Activated B cell treated with CpG ODN at 0.5 μM for 24 hours (primary cell): ENCODE data around the gene OR8A1. TPM values are rescaled to one million over a fixed set of nuclear protein-coding genes. Genes with fewer than 3 reads are reported as not detected.

ENCODE experiments used
- ATAC-seq: fragments of 200-7000 bp; cut with Tn5 transposase; one replicate; pipeline ENCODE4 v1.10.0; 2021; ENCODE audit warnings: low read depth, mild to moderate bottlenecking, moderate library complexity
- CTCF ChIA-PET: fragments of 350-600 bp; sonication (Branson Sonifier 250); formaldehyde crosslinking; loops from one replicate; lab custom pipeline; 2021; ENCODE audit warnings: antibody characterized with exemption; lab: Charles Lee
- POLR2A ChIA-PET: fragments of 350-600 bp; sonication (Branson Sonifier 250); formaldehyde crosslinking; loops from one replicate; lab custom pipeline; 2021; ENCODE audit warnings: antibody characterized with exemption; lab: Charles Lee
- DNase-seq: peaks from one replicate; pipeline ENCODE4 v3.0.0; 2022
- H3K27ac Mint-ChIP-seq: one replicate; pipeline ENCODE4 v1.8.0; 2020; ENCODE audit warnings: mixed read lengths
- H3K27me3 Mint-ChIP-seq: one replicate; pipeline ENCODE4 v1.8.0; 2021; ENCODE audit warnings: mixed read lengths
- H3K36me3 Mint-ChIP-seq: one replicate; pipeline ENCODE4 v1.8.0; 2021; ENCODE audit warnings: low read depth, mixed read lengths
- H3K4me1 Mint-ChIP-seq: one replicate; pipeline ENCODE4 v1.8.0; 2021; ENCODE audit warnings: mixed read lengths
- H3K4me3 Mint-ChIP-seq: one replicate; pipeline ENCODE4 v1.8.0; 2020; ENCODE audit warnings: mild to moderate bottlenecking, mixed read lengths
- H3K9me3 Mint-ChIP-seq: one replicate; pipeline ENCODE4 v1.8.0; 2020; ENCODE audit warnings: mixed read lengths
- intact Hi-C: fragments of 100-400 bp; cut with micrococcal nuclease; formaldehyde crosslinking; loops from one replicate; pipeline ENCODE4 v1.15.1; 2024
- total RNA-seq: library from RNA; stranded (reverse); gene quantifications from 2 replicates; pipeline ENCODE4 v1.2.3, GENCODE V29; 2022
- TF ChIP-seq, protein P1 (sequence below): fragments of 200-600 bp; IDR thresholded peaks from one replicate; pipeline ENCODE4 v1.8.0; 2022; ENCODE audit warnings: antibody characterized with exemption, mild to moderate bottlenecking

The OR8A1 gene
- not detected in 2 replicates for total RNA-seq

DNA sequence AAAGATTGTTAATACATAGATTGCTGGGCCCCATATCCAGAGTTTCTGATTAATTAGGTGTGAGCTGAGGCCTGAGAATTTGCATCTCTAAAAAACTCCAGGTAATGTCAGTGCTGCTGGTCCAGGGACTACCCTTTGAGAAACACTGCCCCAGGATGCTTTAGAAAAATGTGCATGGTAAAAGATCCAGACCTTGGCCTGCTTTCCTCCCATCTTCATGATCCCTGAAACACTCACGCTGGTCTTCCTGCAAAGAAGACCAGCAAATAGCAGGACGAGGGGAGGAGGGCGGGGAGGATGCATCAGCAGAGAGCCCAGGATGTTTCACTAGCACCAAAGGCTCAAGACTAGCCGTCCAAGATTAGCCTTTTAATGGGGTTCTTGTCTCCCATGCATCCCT lies at the start of gene OR8A1:
OR8A1 (plus strand) TSS at position 301 of the 400 bp plus-strand sequence. CDS start 123 bp downstream, outside the sequence.
- no peaks in the 10 kb centered on the region for H3K36me3 Mint-ChIP-seq
- DNase-seq (no peak), ATAC-seq (no peak)
- ChIA-PET POLR2A (no interaction called here), CTCF (no interaction called here)
- H3K9me3 Mint-ChIP-seq: no peaks in the 10 kb centered on the region
- TF ChIP-seq, protein P1, sequence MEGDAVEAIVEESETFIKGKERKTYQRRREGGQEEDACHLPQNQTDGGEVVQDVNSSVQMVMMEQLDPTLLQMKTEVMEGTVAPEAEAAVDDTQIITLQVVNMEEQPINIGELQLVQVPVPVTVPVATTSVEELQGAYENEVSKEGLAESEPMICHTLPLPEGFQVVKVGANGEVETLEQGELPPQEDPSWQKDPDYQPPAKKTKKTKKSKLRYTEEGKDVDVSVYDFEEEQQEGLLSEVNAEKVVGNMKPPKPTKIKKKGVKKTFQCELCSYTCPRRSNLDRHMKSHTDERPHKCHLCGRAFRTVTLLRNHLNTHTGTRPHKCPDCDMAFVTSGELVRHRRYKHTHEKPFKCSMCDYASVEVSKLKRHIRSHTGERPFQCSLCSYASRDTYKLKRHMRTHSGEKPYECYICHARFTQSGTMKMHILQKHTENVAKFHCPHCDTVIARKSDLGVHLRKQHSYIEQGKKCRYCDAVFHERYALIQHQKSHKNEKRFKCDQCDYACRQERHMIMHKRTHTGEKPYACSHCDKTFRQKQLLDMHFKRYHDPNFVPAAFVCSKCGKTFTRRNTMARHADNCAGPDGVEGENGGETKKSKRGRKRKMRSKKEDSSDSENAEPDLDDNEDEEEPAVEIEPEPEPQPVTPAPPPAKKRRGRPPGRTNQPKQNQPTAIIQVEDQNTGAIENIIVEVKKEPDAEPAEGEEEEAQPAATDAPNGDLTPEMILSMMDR: no peak
- H3K27ac Mint-ChIP-seq: no peak within 1 kb of the TSS
- H3K4me1 Mint-ChIP-seq: no peaks in the 10 kb centered on the region
- intact Hi-C loops: no loop called here
- H3K4me3 Mint-ChIP-seq: no peak within 1 kb of the TSS
- H3K27me3 Mint-ChIP-seq: peaks cover 4% of the 10 kb centered on the region

DNA sequence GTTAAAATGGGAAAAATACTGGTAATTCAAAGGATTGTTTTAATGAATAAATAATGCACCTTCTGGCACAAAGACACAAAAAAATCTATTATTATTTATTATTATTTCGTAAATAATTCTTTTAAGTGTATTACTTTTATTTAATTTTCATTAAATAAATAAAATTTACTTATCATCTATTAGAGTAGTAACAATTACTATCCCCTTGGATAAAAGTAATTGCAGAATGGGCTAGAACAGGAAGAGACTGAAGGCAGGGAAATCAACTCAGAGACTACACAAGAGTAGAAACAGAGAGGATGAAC lies 49.3 kb upstream of the OR8A1 start:
- no peak overlapping the region for H3K27ac Mint-ChIP-seq
- TF ChIP-seq, protein P1: no peak
- no peaks in the 10 kb centered on the region for H3K36me3 Mint-ChIP-seq
- H3K4me3 Mint-ChIP-seq: no peak overlapping the region
- ATAC-seq: no peak
- peaks cover 2% of the 10 kb centered on the region for H3K27me3 Mint-ChIP-seq
- no peaks in the 10 kb centered on the region for H3K9me3 Mint-ChIP-seq
- POLR2A ChIA-PET: no interaction called here
- no peak for DNase-seq
- intact Hi-C loops: no loop called here
- no peaks in the 10 kb centered on the region for H3K4me1 Mint-ChIP-seq
- CTCF ChIA-PET: no interaction called here

DNA sequence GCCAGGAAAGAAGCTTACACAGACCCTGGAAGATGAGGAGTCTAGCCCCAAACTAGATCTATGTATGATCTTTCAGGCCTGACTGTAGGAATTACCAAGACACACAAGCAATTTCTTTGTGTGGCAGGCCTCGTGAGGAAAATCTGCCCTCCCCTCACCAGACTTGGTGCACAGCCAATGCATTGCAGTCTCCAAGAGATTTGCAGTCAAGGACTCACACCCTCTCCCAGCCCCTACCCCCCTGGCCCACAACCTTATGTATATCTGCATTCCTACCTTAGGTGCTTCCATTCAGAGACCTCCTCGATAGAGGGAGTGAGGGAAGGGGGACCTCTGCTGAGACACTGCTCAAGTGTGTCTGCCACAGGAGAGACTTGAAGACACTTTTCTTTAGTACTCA lies 36.2 kb upstream of the OR8A1 start:
- peaks cover 1% of the 10 kb centered on the region for H3K9me3 Mint-ChIP-seq
- intact Hi-C loops: no loop called here
- CTCF ChIA-PET: no interaction called here
- TF ChIP-seq, protein P1: no peak
- no peaks in the 10 kb centered on the region for H3K4me1 Mint-ChIP-seq
- H3K27me3 Mint-ChIP-seq: peaks cover 21% of the 10 kb centered on the region
- ATAC-seq (no peak), DNase-seq (no peak)
- no peaks in the 10 kb centered on the region for H3K36me3 Mint-ChIP-seq
- H3K27ac Mint-ChIP-seq: no peak overlapping the region
- no peak overlapping the region for H3K4me3 Mint-ChIP-seq
- POLR2A ChIA-PET: no interaction called here

DNA sequence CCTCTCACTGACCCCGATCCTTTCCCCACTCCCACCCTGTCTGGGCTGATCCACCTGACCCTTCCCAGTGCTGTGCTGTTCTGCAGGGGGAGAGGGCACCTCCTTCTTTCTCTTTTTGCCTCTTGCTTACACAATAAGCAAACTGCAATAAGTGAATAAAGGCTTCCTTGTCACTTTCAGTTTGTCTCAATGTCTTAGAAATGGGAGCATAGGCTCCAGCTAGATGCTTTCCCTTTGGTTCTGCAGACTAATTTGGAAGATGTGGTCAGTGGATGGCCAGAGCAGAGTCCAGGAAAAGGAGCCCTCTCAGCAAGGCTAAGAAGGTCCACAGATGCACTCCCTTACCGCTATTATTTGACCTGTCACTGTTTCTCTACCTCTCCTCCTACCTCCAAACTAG lies 35.7 kb upstream of the OR8A1 start:
- ChIA-PET POLR2A (no interaction called here), CTCF (no interaction called here)
- Mint-ChIP-seq H3K4me3 (no peak overlapping the region), H3K9me3 (no peaks in the 10 kb centered on the region), H3K36me3 (no peaks in the 10 kb centered on the region), H3K4me1 (no peaks in the 10 kb centered on the region), H3K27ac (no peak overlapping the region), H3K27me3 (peaks cover 21% of the 10 kb centered on the region)
- intact Hi-C loops: no loop called here
- TF ChIP-seq, protein P1: no peak
- ATAC-seq (no peak), DNase-seq (no peak)

DNA sequence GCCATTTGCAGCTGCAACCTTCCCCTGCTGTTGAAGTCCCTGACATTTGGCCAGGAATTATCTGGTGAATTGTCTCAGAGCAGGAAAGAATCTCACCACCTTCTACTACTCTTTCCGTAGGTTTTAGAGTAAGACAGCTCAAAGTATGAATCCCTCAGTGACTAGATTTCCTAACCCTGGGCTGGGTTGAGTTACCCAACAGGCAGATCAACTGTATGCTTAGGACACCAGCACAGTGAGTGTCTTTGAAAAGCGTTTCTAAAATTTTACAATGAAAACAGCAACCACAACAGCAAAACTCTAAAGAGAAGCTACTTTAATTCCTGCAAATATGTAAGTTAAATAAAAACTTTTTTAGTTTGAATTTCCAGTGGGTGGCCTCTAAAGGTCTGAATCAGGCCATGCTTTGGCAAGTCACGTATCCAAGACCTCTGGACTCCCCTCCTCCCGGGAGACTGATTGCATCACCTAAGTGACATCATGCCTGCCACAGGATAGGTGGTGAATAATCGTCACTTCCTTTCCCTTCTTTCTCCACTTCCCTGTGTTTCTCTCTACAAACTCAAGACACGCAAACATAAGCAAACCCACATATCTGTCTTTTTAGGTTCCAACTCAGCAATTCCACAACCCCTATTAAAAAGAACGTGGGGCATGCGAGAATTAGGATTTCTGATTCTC lies 34.1 kb upstream of the OR8A1 start:
- Mint-ChIP-seq H3K9me3 (no peaks in the 10 kb centered on the region), H3K36me3 (no peaks in the 10 kb centered on the region), H3K4me3 (no peak overlapping the region), H3K27ac (no peak overlapping the region), H3K4me1 (no peaks in the 10 kb centered on the region), H3K27me3 (peaks cover 27% of the 10 kb centered on the region)
- ChIA-PET CTCF (no interaction called here), POLR2A (no interaction called here)
- DNase-seq (no peak), ATAC-seq (no peak)
- TF ChIP-seq, protein P1: no peak
- intact Hi-C loops: no loop called here
